GM18520 (cell line): Measurements from ENCODE around the gene POLE.

Experiments
- ATAC-seq: cut with Tn5 transposase; IDR thresholded peaks from one replicate; pipeline ENCODE4 v1.9.1; 2021; ENCODE audit not compliant: unreplicated experiment

The POLE gene

GRCh38 chr12:132633901-132634300 is 53.2 kb downstream of the POLE start:
- no peak for ATAC-seq

- ATAC-seq = no peak
Measured at GRCh38 chr12:132633398-132633797, 53.7 kb downstream of the POLE start.

- no peak for ATAC-seq
Measured at GRCh38 chr12:132632521-132633228, 54.5 kb downstream of the POLE start.

- ATAC-seq = no peak
Measured at GRCh38 chr12:132631666-132632065, 55.5 kb downstream of the POLE start.

GRCh38 chr12:132630672-132631071 is 56.5 kb downstream of the POLE start:
- ATAC-seq = no peak

GRCh38 chr12:132629330-132629729 is 57.8 kb downstream of the POLE start:
- ATAC-seq = no peak

GRCh38 chr12:132625731-132626430 is 61.3 kb downstream of the POLE start:
- ATAC-seq = no peak

GRCh38 chr12:132624910-132625630 is 62.1 kb downstream of the POLE start:
- ATAC-seq = no peak

GRCh38 chr12:132624186-132624855 is 62.8 kb downstream of the POLE start:
- no peak for ATAC-seq

- ATAC-seq = no peak
Measured at GRCh38 chr12:132623072-132623869, 63.9 kb downstream of the POLE start.

- no peak for ATAC-seq
Measured at GRCh38 chr12:132622437-132623071, 64.6 kb downstream of the POLE start.

GRCh38 chr12:132621657-132622435 is 65.3 kb downstream of the POLE start:
- ATAC-seq = no peak

- ATAC-seq = no peak
Measured at GRCh38 chr12:132620899-132621656, 66.1 kb downstream of the POLE start.

GRCh38 chr12:132620113-132620898 is 66.8 kb downstream of the POLE start:
- no peak for ATAC-seq

- no peak for ATAC-seq
Measured at GRCh38 chr12:132619386-132620112, 67.6 kb downstream of the POLE start.

GRCh38 chr12:132619071-132619385 is 68.1 kb downstream of the POLE start:
- no peak for ATAC-seq

GRCh38 chr12:132618683-132619043 is 68.5 kb downstream of the POLE start, which contains the start of gene P2RX2:
TSS of gene P2RX2 (plus strand) at chr12:132618776. CDS start at chr12:132618817, 41 bp downstream.
- ATAC-seq = no peak
